Left kidney (tissue), 8 donors: ENCODE results near the gene PET100. TPM values are rescaled to one million over a fixed set of nuclear protein-coding genes. Genes with fewer than 3 reads are reported as not detected.

Experiments
- DNase-seq: peaks from one replicate; pipeline ENCODE4 v3.0.0-alpha.2; 2013
- long read RNA-seq, 8 donors: transcript quantifications; one replicate each; lab custom pipeline, GENCODE V29; 2026
- polyA plus RNA-seq: library from polyadenylated mRNA; unstranded; fragments of 120-200 nt; gene quantifications from one replicate; pipeline ENCODE4 v1.2.1, GENCODE V29; 2013; ENCODE audit not compliant: insufficient read length

PET100 gene, protein sequence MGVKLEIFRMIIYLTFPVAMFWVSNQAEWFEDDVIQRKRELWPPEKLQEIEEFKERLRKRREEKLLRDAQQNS
- polyA plus RNA-seq, result 114 TPM
- long read RNA-seq, donor 1, transcript PET100-202 (4 exons, 719 nt), result major isoform, 52 of 81 reads
- long read RNA-seq, donor 1, partial matches to known transcripts, result 0 of 81 reads
- long read RNA-seq, donor 1, other reads (novel, unspliced or antisense), result 23 of 81 reads
- long read RNA-seq, donor 2, transcript PET100-202 (4 exons, 719 nt), result major isoform, 39 of 73 reads
- long read RNA-seq, donor 2, partial matches to known transcripts, result 0 of 73 reads
- long read RNA-seq, donor 2, other reads (novel, unspliced or antisense), result 24 of 73 reads
- long read RNA-seq, donor 3, transcript PET100-202 (4 exons, 719 nt), result major isoform, 54 of 77 reads
- long read RNA-seq, donor 3, partial matches to known transcripts, result 0 of 77 reads
- long read RNA-seq, donor 3, other reads (novel, unspliced or antisense), result 16 of 77 reads
- long read RNA-seq, donor 4, transcript PET100-202 (4 exons, 719 nt), result major isoform, 24 of 35 reads
- long read RNA-seq, donor 4, partial matches to known transcripts, result 0 of 35 reads
- long read RNA-seq, donor 4, other reads (novel, unspliced or antisense), result 10 of 35 reads
- long read RNA-seq, donor 5, transcript PET100-202 (4 exons, 719 nt), result major isoform, 108 of 172 reads
- long read RNA-seq, donor 5, transcript PET100-207 (1 exons, 1,815 nt), result minor isoform, 5 of 172 reads
- long read RNA-seq, donor 5, partial matches to known transcripts, result 5 of 172 reads
- long read RNA-seq, donor 5, other reads (novel, unspliced or antisense), result 44 of 172 reads
- long read RNA-seq, donor 6, transcript PET100-204 (2 exons, 474 nt), result minor isoform, 5 of 114 reads
- long read RNA-seq, donor 6, transcript PET100-202 (4 exons, 719 nt), result major isoform, 67 of 114 reads
- long read RNA-seq, donor 6, partial matches to known transcripts, result 0 of 114 reads
- long read RNA-seq, donor 6, other reads (novel, unspliced or antisense), result 35 of 114 reads
- long read RNA-seq, donor 7, transcript PET100-202 (4 exons, 719 nt), result major isoform, 74 of 124 reads
- long read RNA-seq, donor 7, transcript PET100-207 (1 exons, 1,815 nt), result minor isoform, 7 of 124 reads
- long read RNA-seq, donor 7, partial matches to known transcripts, result 0 of 124 reads
- long read RNA-seq, donor 7, other reads (novel, unspliced or antisense), result 34 of 124 reads
- long read RNA-seq, donor 8, transcript PET100-202 (4 exons, 719 nt), result major isoform, 24 of 33 reads
- long read RNA-seq, donor 8, partial matches to known transcripts, result 0 of 33 reads
- long read RNA-seq, donor 8, other reads (novel, unspliced or antisense), result 7 of 33 reads

DNA sequence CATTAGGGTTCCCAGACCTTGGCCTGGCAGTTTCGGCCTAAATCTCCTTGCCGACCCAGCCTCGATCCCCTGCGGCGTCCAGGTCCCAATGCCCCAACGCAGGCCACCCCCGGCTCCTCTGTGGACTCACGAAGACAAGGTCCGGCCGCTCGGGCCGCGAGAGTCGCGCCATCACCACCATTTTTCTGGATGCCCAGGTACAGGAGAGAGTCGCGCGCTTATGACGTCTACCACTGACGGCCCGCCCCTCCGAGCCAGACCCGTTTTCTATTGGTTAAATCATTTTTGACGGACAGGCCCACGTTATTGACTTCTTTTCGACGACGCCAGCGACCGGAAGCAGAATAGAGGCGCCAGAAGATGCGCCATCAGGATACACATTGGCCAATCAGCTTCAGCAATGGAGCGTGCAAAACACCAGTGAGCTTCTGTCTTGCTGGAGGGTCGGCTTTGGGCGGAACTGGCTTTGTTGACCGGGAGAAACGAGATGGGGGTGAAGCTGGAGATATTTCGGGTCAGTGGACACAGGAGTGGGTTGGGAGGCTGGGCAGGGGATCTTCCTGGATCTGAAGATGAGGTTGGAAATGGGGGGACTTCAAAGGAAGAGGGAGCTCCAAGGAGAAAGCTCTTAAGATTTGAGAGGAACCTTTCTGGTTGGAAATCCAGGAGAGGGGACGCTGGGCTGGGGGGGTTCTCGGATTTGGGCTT, at the start of gene PET100, which contains the start of gene XAB2:
PET100 (plus strand) TSS at position 447 of the 708 bp plus-strand sequence; CDS start at position 488, 41 bp downstream.
XAB2 (minus strand) TSS at position 199 of the 708 bp plus-strand sequence; CDS start at position 181, 18 bp downstream.
- peak; percentile 98 for DNase-seq

DNA sequence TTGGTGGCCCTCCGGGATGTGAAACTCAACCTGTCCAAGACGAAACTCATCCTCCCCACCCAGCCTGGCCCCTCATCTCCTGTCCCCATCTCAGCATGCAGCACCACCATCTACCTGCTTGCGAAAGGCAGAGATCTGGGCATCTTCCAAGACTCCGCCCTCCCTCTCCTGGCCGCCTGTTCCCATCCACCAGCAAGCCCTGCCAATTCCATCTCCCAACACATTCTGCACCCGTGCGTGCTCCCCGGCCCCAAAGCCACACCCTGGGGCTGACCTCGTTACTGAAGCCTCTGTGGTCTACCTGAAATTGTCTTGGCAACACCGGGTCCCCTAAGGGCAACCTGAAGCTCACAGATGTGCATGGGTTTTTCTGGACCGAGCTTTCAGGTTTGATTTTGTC, 47.1 kb upstream of the PET100 start:
- DNase-seq, result no peak

DNA sequence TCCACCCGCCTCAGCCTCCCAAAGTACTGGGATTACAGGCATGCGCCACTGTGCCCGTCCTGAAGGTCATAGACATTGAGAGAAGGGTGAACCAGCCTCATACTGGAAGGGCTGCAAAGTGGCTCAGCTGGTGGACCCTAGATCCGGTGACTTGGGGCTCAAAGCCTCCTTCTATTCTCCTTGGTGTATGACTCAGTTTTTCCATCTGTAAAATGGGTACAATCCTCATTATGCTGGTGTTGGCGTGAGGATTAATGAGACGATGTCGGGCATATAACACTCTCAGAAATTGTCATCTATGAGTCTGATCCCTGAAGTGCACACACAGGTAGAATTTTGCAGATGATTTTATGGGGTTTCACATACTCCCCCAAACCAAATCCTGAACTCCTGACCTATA, 39.8 kb upstream of the PET100 start:
- no peak for DNase-seq

DNA sequence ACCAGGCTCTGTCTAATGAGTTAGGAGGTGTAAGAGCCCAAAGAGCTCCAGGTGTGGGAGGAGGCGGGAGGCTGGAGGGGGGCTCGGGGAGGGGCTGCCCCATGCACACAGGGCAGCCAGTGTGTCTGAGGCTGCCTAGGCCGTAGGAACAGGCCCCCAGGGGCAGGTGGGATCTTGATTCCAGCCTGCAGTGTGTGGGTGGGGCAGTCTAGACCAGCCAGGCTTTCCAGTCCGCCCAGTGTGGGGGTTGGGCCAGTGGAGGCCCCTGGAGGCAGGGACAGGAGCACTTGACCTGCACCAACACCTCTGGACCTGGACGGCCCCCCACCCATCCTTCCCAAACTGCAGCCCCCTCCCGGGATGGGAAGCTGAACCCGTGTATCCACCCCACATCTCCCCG, 39.3 kb upstream of the PET100 start:
- no peak for DNase-seq

DNA sequence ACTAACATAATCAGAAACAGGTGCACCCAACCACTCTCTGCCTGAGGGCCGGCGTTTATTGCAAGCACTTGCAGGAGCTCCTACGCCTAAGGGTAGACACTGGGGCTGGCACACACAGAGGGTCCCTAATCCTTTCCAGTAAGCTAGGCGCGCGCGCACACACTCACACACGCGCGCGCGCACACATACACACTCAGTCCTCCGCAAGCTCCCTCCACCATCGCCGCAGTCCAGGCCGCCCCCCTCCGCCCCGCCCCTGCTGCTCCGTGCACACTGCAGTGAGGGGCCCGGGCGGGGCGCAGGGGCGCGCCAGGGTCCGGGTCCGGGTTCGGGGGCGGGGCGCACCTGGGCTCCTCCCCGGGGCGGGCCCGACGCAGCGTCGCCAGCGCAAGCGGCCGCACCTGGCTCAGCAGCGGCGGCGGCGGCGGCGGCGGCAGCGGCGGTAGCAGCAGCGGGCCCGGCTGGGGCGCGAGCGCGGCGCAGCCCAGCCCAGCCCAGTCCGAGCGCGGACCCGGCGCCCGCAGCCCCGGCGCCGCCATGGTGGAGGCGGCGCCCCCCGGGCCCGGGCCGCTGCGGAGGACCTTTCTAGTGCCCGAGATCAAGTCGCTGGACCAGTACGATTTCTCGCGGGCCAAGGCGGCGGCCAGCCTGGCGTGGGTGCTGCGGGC, 34.0 kb upstream of the PET100 start, which contains the start of gene CAMSAP3:
CAMSAP3 (plus strand) TSS at position 398 of the 668 bp plus-strand sequence; CDS start at position 538, 140 bp downstream.
- DNase-seq, result peak; percentile 61

DNA sequence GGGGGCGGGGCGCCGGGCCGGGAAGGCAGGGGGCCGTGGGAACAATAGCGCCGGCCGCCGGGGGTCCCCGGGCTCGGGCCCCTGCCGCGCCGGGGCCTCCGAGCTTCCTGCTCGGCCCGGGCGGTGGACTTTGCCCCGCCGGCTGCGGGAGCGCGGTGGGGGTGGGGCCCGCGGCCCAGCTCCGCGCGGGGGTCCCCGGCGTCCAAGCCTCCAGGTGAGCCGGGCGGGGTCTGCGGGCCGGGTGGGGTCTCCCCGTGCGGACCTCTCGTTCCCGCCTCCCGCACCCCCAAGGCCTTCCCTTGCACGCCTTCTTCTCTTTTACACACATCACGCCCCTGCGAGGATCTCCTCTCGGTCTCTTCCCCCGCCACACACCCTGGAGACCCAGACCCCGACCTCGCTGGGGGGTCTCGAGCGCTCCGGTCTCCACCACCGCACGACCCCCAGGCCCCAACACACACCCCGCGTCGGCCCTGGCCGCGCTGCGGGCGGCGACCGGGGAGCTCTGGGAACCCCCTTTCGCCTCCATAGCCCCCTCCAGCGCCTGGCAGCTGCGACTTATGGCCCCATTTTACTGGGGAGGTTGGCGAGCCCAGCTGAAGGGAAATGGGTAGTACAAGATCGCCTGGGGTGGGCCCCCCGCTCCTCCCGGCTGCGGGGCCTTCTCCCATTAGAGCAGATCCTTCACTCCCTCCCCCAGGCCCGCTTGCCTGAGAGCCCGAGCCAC, 33.2 kb upstream of the PET100 start:
- no peak for DNase-seq

DNA sequence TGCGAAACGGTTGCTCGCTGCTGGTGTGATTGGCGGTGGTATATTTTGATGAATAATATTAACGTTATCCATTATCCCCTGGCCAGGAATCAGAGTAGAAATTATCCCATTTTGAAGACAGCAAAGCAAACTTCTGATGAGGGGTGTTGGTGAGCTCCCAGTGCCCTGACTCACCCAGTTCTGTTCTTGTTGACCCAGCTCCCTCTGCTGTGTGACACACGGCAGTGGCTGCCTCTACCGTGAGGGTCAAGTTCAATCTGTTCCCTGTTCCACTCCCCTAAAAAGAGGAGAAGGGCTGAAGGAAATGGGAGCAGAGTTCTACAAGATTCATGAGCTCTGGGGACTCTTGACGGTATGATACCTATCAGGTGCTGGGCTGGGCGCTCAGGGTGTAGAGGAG, 31.9 kb upstream of the PET100 start:
- no peak for DNase-seq

DNA sequence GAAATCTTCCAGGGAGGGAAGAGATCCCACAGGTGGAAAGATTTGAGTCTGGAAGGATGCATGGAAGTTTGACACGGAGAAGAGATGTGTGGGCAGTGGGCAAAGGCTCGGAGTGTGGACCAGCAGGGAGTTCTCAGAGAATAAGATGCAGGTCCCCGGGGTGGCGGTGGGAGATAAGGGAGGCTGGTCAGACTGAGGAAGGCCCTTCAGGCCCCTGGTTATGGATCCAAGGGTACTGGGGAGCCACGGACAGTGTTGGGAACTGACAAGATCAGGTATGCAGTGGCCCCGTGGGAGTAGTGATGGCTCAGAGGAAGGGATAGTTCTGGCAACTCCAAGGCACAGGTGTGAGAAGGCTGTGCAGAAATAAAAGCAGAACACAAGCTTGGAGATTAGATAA, 31.4 kb upstream of the PET100 start:
- no peak for DNase-seq

DNA sequence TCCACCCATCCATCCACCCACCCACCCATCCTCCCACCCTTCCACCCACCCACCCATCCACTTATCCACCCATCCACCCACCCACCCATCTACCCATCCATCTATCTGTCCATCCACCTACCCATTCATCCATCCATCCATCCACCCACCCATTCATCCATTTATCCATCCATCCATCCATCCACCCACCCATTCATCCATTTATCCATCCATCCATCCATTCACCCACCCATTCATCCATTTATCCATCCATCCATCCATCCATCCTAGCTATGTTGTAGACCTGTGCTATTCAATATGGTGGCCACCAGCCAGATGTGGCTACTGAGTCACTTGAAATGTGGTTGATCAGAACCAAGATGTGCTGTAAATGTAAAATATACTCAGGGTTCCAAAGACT, 28.9 kb upstream of the PET100 start:
- DNase-seq, result no peak

DNA sequence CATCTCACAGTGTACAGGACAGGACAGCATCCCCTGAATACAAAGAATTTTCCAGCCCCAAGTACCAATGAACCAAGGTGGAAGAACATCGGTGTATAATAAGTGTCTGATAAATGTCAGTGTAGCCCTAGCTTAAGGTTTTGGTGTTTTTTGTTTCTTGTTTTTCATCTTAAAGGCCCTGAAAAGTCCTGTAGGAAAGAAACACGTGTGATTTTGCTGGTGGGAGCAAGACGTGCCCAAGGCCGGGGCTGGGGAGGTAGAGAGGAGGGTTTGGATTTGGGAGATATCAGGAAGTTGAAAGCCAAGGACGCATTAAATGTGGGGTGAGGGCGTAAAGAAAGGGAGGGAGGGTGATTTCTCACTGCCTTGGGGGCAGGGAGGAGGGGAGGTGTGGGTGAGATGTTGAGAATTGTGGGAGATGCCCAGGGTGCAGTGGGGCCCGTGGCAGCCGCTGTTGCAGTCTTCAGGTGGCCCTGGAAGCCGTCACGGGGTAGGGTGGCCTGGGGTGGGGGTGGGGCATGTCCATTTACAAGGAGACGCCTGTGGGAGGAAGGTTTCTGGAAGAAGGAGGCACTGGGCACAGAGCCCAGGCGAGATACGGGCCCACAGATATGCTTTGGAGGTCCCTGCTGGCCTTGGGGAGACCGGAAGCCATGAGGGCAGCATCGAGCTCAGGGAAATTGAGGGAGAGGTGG, 27.2 kb upstream of the PET100 start:
- no peak for DNase-seq

DNA sequence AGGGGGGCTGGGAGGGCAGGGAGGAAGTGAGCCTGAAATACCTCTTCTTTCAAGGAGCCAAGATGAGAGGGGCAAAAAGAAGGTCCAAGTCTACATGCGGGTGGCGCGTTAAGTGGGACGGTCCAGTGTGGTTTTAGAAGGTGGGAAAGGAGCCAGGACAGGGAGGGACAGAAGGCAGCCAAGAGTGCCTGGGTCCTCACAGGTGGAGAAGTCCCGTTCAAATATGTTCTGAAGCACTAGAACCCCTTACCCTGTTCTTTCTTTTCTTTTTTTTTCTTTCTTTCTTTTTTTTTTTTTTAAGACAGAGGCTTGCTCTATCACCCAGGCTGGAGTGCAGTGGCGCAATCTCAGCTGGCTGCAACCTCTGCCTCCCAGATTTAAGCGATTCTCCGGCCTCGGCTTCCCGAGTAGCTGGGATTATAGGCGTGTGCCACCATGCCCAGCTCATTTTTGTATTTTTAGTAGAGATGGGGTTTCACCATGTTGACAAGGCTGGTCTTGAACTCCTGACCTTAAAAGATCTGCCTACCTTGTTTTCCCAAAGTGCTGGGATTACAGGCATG, 26.6 kb upstream of the PET100 start:
- no peak for DNase-seq

DNA sequence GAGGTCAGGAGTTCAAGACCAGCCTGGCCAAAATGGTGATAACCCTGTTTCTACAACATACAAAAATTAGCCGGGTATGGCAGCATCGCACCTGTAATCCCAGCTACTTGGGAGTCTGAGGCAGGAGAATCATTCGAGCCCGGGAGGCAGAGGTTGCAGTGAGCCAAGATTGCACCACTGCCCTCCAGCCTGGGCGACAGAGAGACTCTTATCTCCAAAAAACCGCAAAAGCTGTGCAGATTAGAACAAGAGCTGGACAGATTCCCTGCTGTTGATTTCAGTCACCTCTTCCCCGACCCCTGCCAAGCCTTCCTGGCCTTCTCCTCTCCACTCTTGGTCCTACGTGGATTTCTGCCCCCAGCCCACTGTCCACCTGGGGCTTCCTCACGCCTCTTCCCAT, 25.7 kb upstream of the PET100 start:
- no peak for DNase-seq

DNA sequence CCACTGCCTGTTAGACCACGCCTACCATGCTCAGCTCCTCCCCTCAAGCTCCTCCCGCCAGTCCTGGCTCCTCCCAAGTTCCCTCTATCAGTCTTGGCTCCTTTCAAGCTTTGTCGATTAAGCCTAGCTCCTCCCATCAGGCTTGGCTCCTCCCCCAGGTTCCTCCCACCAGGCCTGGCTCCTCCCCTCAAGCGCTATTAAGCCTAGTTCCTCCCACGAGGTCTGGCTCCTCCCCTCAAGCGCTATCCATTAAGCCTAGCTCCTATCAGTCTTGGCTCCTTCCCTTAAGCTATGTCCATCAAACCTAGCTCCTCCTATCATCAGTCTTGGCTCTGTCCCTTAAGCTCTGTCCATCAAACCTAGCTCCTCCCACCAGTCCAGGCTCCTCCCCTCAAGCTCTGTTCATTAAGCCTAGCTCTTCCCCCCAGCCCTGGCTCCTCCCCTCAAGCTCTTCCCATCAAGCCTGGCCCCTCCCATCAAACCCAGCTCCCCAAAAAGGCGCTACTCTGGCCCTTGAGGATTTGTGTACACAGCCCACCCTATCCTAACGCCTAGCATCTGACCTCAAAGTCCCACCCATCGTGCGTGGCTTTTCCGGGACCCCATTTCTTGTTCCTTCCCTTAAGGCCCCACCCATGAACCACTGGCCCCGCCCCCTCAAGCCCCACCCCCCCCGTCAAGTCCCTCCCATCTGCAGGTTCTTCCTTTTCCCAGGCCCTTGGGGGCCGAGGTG, 23.9 kb upstream of the PET100 start:
- no peak for DNase-seq

DNA sequence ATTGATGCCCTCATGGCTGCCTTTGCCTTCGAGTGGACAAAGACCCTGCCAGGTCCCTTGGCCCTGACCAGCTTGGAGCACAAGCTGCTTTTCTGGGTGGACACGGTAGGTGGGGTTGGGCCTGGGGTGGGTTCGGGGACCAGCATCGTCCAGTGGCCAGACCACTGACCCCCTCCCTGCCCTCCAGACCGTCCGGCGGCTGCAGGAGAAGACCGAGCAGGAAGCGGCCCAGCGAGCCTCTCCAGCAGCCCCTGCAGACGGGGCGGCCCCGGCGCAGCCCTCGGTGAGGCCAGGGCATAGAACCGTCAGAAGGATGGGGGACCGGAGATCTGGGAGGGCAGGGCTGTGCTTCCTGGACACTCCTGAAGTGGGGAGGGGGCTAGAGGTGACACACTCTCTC, 23.3 kb upstream of the PET100 start:
- DNase-seq, result no peak

DNA sequence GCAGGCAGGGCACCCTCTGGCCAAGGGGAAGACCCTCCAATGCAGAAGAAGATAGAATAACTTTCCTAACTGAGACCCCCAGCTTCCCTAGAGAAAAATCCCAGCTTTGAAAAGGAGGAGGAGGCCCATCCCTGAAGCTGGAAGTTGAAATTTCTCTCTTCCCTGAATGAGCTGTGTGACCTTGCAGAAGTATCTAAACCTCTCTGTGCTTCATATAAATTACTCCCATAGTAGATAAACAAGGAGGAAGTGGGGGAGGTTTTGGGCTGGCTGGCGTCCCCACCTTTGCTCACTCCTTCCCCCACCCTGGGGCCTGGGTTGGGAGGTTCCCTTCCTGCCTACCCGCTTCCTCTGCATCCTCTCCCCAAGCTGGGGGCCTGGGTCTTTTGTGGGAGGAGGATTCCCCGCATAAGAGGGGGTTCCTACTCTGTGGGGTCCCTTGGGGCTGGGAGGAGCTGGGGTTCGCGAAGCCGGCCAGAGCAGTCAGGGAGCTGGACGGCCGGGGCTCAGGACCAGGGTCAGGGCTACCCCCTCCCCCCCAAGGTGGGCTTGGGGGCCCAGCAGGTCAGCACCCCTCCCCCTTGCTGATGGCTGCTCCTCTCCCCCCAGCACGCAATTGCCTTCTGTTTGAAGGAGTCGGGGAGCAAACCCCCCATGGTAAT, 22.2 kb upstream of the PET100 start:
- no peak for DNase-seq

DNA sequence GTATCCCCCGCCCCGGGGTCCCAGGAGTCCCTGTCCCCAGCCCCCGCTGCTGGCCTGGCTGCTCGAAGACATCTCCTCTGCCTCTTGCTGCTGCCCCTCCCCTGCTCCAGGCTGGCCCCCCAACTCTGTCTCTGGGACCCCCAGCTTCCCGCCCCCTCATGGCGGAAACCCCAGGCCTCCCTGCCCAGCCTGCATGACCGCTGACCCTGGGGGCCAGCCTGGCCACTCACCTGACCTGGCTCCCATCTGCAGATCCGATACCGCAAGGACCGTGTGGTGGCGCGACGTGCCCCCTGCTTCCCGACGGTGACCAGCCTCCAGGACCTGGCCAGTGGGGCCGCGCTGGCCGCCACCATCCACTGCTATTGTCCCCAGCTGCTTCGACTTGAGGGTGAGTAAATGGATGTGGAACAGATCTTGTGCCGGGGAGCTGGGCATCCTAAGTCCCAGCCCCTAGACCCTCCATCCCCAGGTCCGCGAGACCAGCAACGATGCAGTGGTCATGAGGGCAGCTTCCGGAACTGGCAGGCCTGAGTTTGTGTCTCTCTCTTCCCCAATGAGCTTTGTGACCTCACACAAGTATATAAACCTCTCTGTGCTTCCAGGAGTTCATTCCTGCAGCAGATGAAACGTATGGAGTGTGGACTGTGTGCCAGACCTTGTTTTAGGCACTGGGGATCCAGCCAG, 21.6 kb upstream of the PET100 start:
- DNase-seq, result no peak
